ENCODE data around the gene DOCK9. TPM values are rescaled to one million over a fixed set of nuclear protein-coding genes. Genes with fewer than 3 reads are reported as not detected.

The DOCK9 gene
- total and polyA plus RNA-seq, 9 of the 15 experiments (the other 6 are each of a cell fraction or from before 2014, with no cell fraction given): 3.5 to 25.3 (median 16.7) TPM

GRCh38 chr13:98768522-98768921, 209.3 kb downstream of the DOCK9 start:
- no peak overlapping the region for H3K4me2 ChIP-seq (ENCODE audit: insufficient read depth, low read length)
- H3K27ac ChIP-seq (ENCODE audit: extremely low read depth, low read depth, low read length): no peak overlapping the region
- H3K36me3 ChIP-seq (ENCODE audit: control insufficient read depth, insufficient read depth, low read length): no peaks in the 10 kb centered on the region
- BruUV-seq (replicated peaks): no TSS peak
- 2% methylated on average over 4 of the region's 4 CpGs for WGBS (ENCODE audit: insufficient coverage, low coverage, missing lambda C conversion rate)
- POLR2A ChIA-PET: no interaction called here
- no peaks in the 10 kb centered on the region for H3K9me1 ChIP-seq (ENCODE audit: control insufficient read depth, insufficient read depth, low read length)
- no peak overlapping the region for H3K9ac ChIP-seq (ENCODE audit: insufficient read depth in 1 of 2, low read depth in 2 of 2, low read length in 2 of 2)
- peaks cover 29 to 55% of the 10 kb centered on the region in 2 experiments; a peak in 4 of 5 replicates for H3K27me3 ChIP-seq (ENCODE audit: control insufficient read depth in 2 of 2, insufficient read depth in 2 of 2, low read length in 2 of 2)
- ATAC-seq (no peak), DNase-seq (ENCODE audit: extremely low read depth in 1 of 4, low spot score in 3 of 4) (no peak), FAIRE-seq (no peak)
- CTCF ChIA-PET (ENCODE audit: low intra/inter-chr PET ratio): no interaction called here
- in situ Hi-C loops (cut with MboI) (no loop called here), intact Hi-C loops (cut with micrococcal nuclease) (no loop called here)
- H3K9me3 ChIP-seq (replicated peaks; ENCODE audit: control insufficient read depth, insufficient read depth, low read depth, low read length): no peaks in the 10 kb centered on the region
- H4K20me1 ChIP-seq (replicated peaks; ENCODE audit: control insufficient read depth, insufficient read depth, low read length): no peaks in the 10 kb centered on the region
- H2AFZ ChIP-seq (ENCODE audit: low read depth, low read length): no peak overlapping the region
- H3K79me2 ChIP-seq (ENCODE audit: control insufficient read depth, insufficient read depth, low read length): no peaks in the 10 kb centered on the region
- H3K4me1 ChIP-seq (replicated peaks in 1 of 2; ENCODE audit: control insufficient read depth in 2 of 2, insufficient read depth in 2 of 2, low read length in 2 of 2): no peaks in the 10 kb centered on the region
- peak; percentile 79 for TF ChIP-seq CEBPB (tag; IDR thresholded peaks at IDR 0.05)
- no peak for TF ChIP-seq NONO (IDR thresholded peaks at IDR 0.05; ENCODE audit: low read depth in 2 of 2, low read length in 1 of 2)
- TF ChIP-seq CEBPG (CRISPR knock-in tag; IDR thresholded peaks at IDR 0.05): no peak
- TF ChIP-seq CEBPG (tag; conservative IDR thresholded peaks at IDR 0.05 in 1 of 2, IDR thresholded peaks at IDR 0.05 in 1 of 2): peak; percentile 43 to 85; a peak in 3 of 4 replicates
- no peak for TF ChIP-seq ZBED1 (IDR thresholded peaks at IDR 0.05)
- no peak for TF ChIP-seq SRSF1 (IDR thresholded peaks at IDR 0.05; ENCODE audit: low read depth, low read length)
- no peak for TF ChIP-seq HLTF (IDR thresholded peaks at IDR 0.05)
- no peak for TF ChIP-seq ZNF512 (tag; IDR thresholded peaks at IDR 0.05)
- TF ChIP-seq ZNF696 (CRISPR knock-in tag; conservative IDR thresholded peaks at IDR 0.05): no peak
- TF ChIP-seq SAFB2 (IDR thresholded peaks at IDR 0.05; ENCODE audit: borderline replicate concordance, low read depth, low read length, severe bottlenecking): no peak
- H3K4me3 ChIP-seq: no peak overlapping the region

All from K562 (cell line).